H1 (cell line): ENCODE data around the gene ORC3. TPM values are rescaled to one million over a fixed set of nuclear protein-coding genes. Genes with fewer than 3 reads are reported as not detected.

Experiments used
- CTCF ChIA-PET: fragments of 300-600 bp; sonication (Branson Sonifier 250); formaldehyde crosslinking; loops from one replicate; lab custom pipeline; 2021; ENCODE audit not compliant: partially characterized antibody; lab: Charles Lee
- POLR2A ChIA-PET: fragments of 300-600 bp; sonication (Branson Sonifier 250); formaldehyde crosslinking; loops from one replicate; lab custom pipeline; 2021; ENCODE audit warnings: inconsistent platforms; ENCODE audit not compliant: partially characterized antibody; lab: Charles Lee
- DNase-seq, 2 experiments: peaks; one replicate each; pipeline versions ENCODE4 v3.0.0 to v3.0.0-alpha.2; 2010 to 2022; ENCODE audit warnings: low spot score in 2 of 2, low read depth in 1 of 2, mixed read lengths in 1 of 2
- FAIRE-seq: peaks from 2 replicates; lab custom pipeline; 2011; peaks lifted over from hg19 to GRCh38; lab: Jason Lieb, UNC
- H2AFZ ChIP-seq: 2 replicates; pipeline ENCODE4 v1.8.1; 2012; ENCODE audit warnings: low read length, inconsistent platforms
- H2AK5ac ChIP-seq: 2 replicates; pipeline ENCODE4 v1.6.1; 2013; ENCODE audit warnings: low read depth, low read length
- H2BK120ac ChIP-seq: replicated peaks from 2 replicates; pipeline ENCODE3; 2013; ENCODE audit warnings: low read depth, low read length, inconsistent platforms
- H2BK12ac ChIP-seq: 2 replicates; pipeline ENCODE4 v1.6.1; 2013; ENCODE audit warnings: low read depth, low read length
- H2BK15ac ChIP-seq: 2 replicates; pipeline ENCODE4 v1.6.1; 2013; ENCODE audit warnings: low read length
- H2BK20ac ChIP-seq: 2 replicates; pipeline ENCODE4 v1.6.1; 2013; ENCODE audit warnings: low read length
- H2BK5ac ChIP-seq: 2 replicates; pipeline ENCODE4 v1.6.1; 2013; ENCODE audit warnings: low read depth, low read length
- H3K14ac ChIP-seq: 2 replicates; pipeline ENCODE4 v1.6.1; 2013; ENCODE audit warnings: inconsistent platforms; ENCODE audit not compliant: insufficient read length
- H3K18ac ChIP-seq: 2 replicates; pipeline ENCODE4 v1.6.1; 2013; ENCODE audit warnings: low read length; ENCODE audit errors: extremely low read depth
- H3K23ac ChIP-seq: 2 replicates; pipeline ENCODE4 v1.6.1; 2013; ENCODE audit warnings: inconsistent platforms; ENCODE audit not compliant: insufficient read length
- H3K23me2 ChIP-seq: 2 replicates; pipeline ENCODE4 v1.6.1; 2013; ENCODE audit warnings: low read depth, low read length
- H3K27ac ChIP-seq: 2 replicates; pipeline ENCODE4 v1.6.1; 2011; ENCODE audit warnings: low read depth, low read length, inconsistent platforms
- H3K27me3 ChIP-seq, 4 experiments: replicated peaks in 1 of 4; 1 replicate in 1 of 4; 2 replicates in 3 of 4; pipeline versions ENCODE4 v1.6.1 to v1.8.1; 2011 to 2013; ENCODE audit warnings: low read length in 3 of 4, mild to moderate bottlenecking in 3 of 4, inconsistent platforms in 2 of 4, mixed read lengths in 2 of 4, moderate library complexity in 1 of 4; ENCODE audit not compliant: control insufficient read depth in 3 of 4, insufficient read depth in 3 of 4; ENCODE audit errors: extremely low read depth in 1 of 4
- H3K36me3 ChIP-seq, 4 experiments: 2 replicates each; pipeline versions ENCODE4 v1.6.1 to v1.8.1; 2011 to 2013; ENCODE audit warnings: mild to moderate bottlenecking in 4 of 4, low read length in 3 of 4, moderate library complexity in 2 of 4, control low read depth in 1 of 4, inconsistent platforms in 1 of 4; ENCODE audit not compliant: insufficient read depth in 4 of 4, control insufficient read depth in 2 of 4
- H3K4ac ChIP-seq: replicated peaks from 2 replicates; pipeline ENCODE3; 2013; ENCODE audit warnings: low read length, low read depth, mixed read lengths, inconsistent platforms; ENCODE audit not compliant: insufficient read length
- H3K4me1 ChIP-seq, 4 experiments: replicated peaks in 1 of 4; 1 replicate in 1 of 4; 2 replicates in 3 of 4; pipeline versions ENCODE4 v1.6.1 to v1.8.1; 2011 to 2013; ENCODE audit warnings: low read length in 3 of 4, inconsistent platforms in 2 of 4, mixed read lengths in 1 of 4; ENCODE audit not compliant: insufficient read depth in 4 of 4, control insufficient read depth in 3 of 4
- H3K4me2 ChIP-seq, 2 experiments: 2 replicates each; pipeline versions ENCODE4 v1.6.1 to v1.8.1; 2011 to 2013; ENCODE audit warnings: low read depth in 2 of 2, low read length in 2 of 2, control low read depth in 1 of 2, inconsistent platforms in 1 of 2, mild to moderate bottlenecking in 1 of 2; ENCODE audit not compliant: insufficient read depth in 1 of 2
- H3K4me3 ChIP-seq, 4 experiments: fragments of 200-600, 300-600 bp in 1 of 4; sonication (generic), shearing (Covaris generic), sonication (Bioruptor Twin) in 1 of 4; 2 replicates each; pipeline versions ENCODE4 v1.5.1 to v1.8.1; 2011 to 2016; ENCODE audit warnings: low read length in 4 of 4, low read depth in 3 of 4, control low read depth in 2 of 4, inconsistent platforms in 2 of 4, mild to moderate bottlenecking in 2 of 4, mixed read lengths in 1 of 4, moderate library complexity in 1 of 4; ENCODE audit not compliant: insufficient read depth in 2 of 4; ENCODE audit errors: extremely low read depth in 1 of 4
- H3K56ac ChIP-seq: replicated peaks from 2 replicates; pipeline ENCODE3; 2013; ENCODE audit warnings: low read depth, mild to moderate bottlenecking, mixed read lengths, low read length, inconsistent platforms; ENCODE audit not compliant: insufficient read length
- H3K79me1 ChIP-seq: 2 replicates; pipeline ENCODE4 v1.6.1; 2013; ENCODE audit warnings: low read depth, low read length, control low read depth
- H3K79me2 ChIP-seq, 2 experiments: 2 replicates each; pipeline versions ENCODE4 v1.6.1 to v1.8.1; 2012 to 2013; ENCODE audit warnings: low read length in 2 of 2, mild to moderate bottlenecking in 2 of 2, inconsistent platforms in 1 of 2; ENCODE audit not compliant: insufficient read depth in 2 of 2, control insufficient read depth in 1 of 2
- H3K9ac ChIP-seq, 4 experiments: replicated peaks in 1 of 4; 1 replicate in 1 of 4; 2 replicates in 3 of 4; pipeline versions ENCODE4 v1.6.1 to v1.8.1; 2011 to 2013; ENCODE audit warnings: low read depth in 3 of 4, low read length in 3 of 4, control low read depth in 2 of 4, mild to moderate bottlenecking in 2 of 4, moderate library complexity in 2 of 4, inconsistent platforms in 1 of 4; ENCODE audit errors: extremely low read depth in 1 of 4
- H3K9me3 ChIP-seq, 2 experiments: 2 replicates each; pipeline versions ENCODE4 v1.6.1 to v1.8.1; 2012 to 2013; ENCODE audit warnings: mild to moderate bottlenecking in 2 of 2, moderate library complexity in 2 of 2, control low read depth in 1 of 2, inconsistent platforms in 1 of 2, low read depth in 1 of 2, low read length in 1 of 2, mixed read lengths in 1 of 2; ENCODE audit not compliant: insufficient read depth in 2 of 2
- H4K20me1 ChIP-seq, 2 experiments: replicated peaks in 1 of 2; 2 replicates each; pipeline versions ENCODE3 to v1.8.1; 2011 to 2013; ENCODE audit warnings: inconsistent platforms in 2 of 2, low read length in 2 of 2, mild to moderate bottlenecking in 1 of 2; ENCODE audit not compliant: insufficient read depth in 2 of 2, control insufficient read depth in 1 of 2
- H4K5ac ChIP-seq: 2 replicates; pipeline ENCODE4 v1.6.1; 2013; ENCODE audit warnings: low read length, low read depth, mixed read lengths, inconsistent platforms; ENCODE audit not compliant: insufficient read length
- H4K8ac ChIP-seq: 2 replicates; pipeline ENCODE4 v1.8.0; 2013; ENCODE audit warnings: mild to moderate bottlenecking, moderate library complexity, low read length, inconsistent platforms; ENCODE audit not compliant: insufficient read depth; ENCODE audit errors: extremely low read depth
- H4K91ac ChIP-seq: replicated peaks from 2 replicates; pipeline ENCODE3; 2013; ENCODE audit warnings: low read length, mixed read lengths, inconsistent platforms; ENCODE audit not compliant: insufficient read length
- E2F6 ChIP-seq: IDR thresholded peaks from 2 replicates; pipeline ENCODE4 v1.6.1; 2012; ENCODE audit warnings: inconsistent platforms
- EGR1 ChIP-seq: IDR thresholded peaks from 2 replicates; pipeline ENCODE4 v1.6.1; 2011; ENCODE audit warnings: low read depth, low read length, borderline replicate concordance
- MAFK ChIP-seq: IDR thresholded peaks from 2 replicates; pipeline ENCODE4 v1.6.1; 2012; ENCODE audit warnings: low read depth, mild to moderate bottlenecking, improper control_type of control experiment, low read length
- PHF8 ChIP-seq: fragments of 200-600 bp; sonication (generic); conservative IDR thresholded peaks from 2 replicates; pipeline ENCODE4 v1.7.1; 2012; ENCODE audit warnings: low read depth, mild to moderate bottlenecking, inconsistent platforms, low read length, moderate library complexity
- POLR2A ChIP-seq, 2 experiments: IDR thresholded peaks; 1 replicate in 1 of 2; 2 replicates in 1 of 2; pipeline ENCODE4 v1.6.1; 2011; ENCODE audit warnings: low read depth in 2 of 2, low read length in 2 of 2, mild to moderate bottlenecking in 2 of 2; ENCODE audit errors: control extremely low read depth in 1 of 2
- RAD21 ChIP-seq, 2 experiments: IDR thresholded peaks in 1 of 2; conservative IDR thresholded peaks in 1 of 2; 2 replicates each; pipeline ENCODE4 v1.6.1; 2011; ENCODE audit warnings: low read depth in 2 of 2, low read length in 2 of 2, improper control_type of control experiment in 1 of 2, inconsistent platforms in 1 of 2, mild to moderate bottlenecking in 1 of 2, moderate library complexity in 1 of 2
- RFX5 ChIP-seq: IDR thresholded peaks from 2 replicates; pipeline ENCODE4 v1.6.1; 2011; ENCODE audit warnings: low read depth, low read length, improper control_type of control experiment, borderline replicate concordance
- TAF7 ChIP-seq: optimal IDR thresholded peaks from 2 replicates; pipeline ENCODE3; 2011; ENCODE audit warnings: low read depth, mild to moderate bottlenecking, inconsistent platforms, low read length, moderate library complexity, borderline replicate concordance
- USF2 ChIP-seq: IDR thresholded peaks from 2 replicates; pipeline ENCODE4 v1.6.1; 2011; ENCODE audit warnings: low read length, improper control_type of control experiment
- WGBS, 2 experiments: shearing (Covaris generic) in 1 of 2; methylation state at CpG; one replicate each; pipeline versions ENCODE4 v1.1.6 to v1.1.7; 2013 to 2015; ENCODE audit warnings: low lambda C conversion rate in 2 of 2, mixed read lengths in 2 of 2, inconsistent platforms in 1 of 2, low coverage in 1 of 2, missing lambda C conversion rate in 1 of 2; ENCODE audit not compliant: insufficient replicate concordance in 2 of 2, insufficient coverage in 1 of 2, insufficient read length in 1 of 2; ENCODE audit errors: extremely low coverage in 1 of 2, missing lambda C conversion rate in 1 of 2; 5-methylcytosine and 5-hydroxymethylcytosine counted together
- polyA plus RNA-seq, 7 experiments: library from polyadenylated mRNA; depleted of rRNA in 3 of 7; stranded (reverse) in 5 of 7; unstranded in 2 of 7; fragments of >200 nt in 5 of 7; fragments of 200-250 nt in 2 of 7; gene quantifications; 1 replicate in 5 of 7; 2 replicates in 1 of 7; 4 replicates in 1 of 7; pipeline versions ENCODE4 v1.2.1 to v1.2.3, GENCODE V29; 2011 to 2013; ENCODE audit warnings: missing spikeins in 2 of 7, mixed read lengths in 2 of 7
- total RNA-seq: library from RNA; stranded (reverse); fragmentation: NEBNext Ultra II Directional; extraction: Animal tissue kit (Norgen Biotek cat#: 25700); gene quantifications from 2 replicates; pipeline ENCODE4 v1.2.1, GENCODE V29; 2021

The ORC3 gene
- total and polyA plus RNA-seq, 2 of the 8 experiments (the other 6 are each of a cell fraction or from before 2014, with no cell fraction given), result 35.9 to 60.9 TPM

- Histone ChIP-seq H3K18ac (no peak overlapping the region), H2BK15ac (no peak overlapping the region), H3K4me2 (peak overlapping the region; percentile 63 to 91), H2BK12ac (no peak overlapping the region), H2BK5ac (no peak overlapping the region), H3K56ac (no peak overlapping the region), H2BK20ac (no peak overlapping the region), H3K23me2 (peaks cover 14% of the 10 kb centered on the region), H3K4me3 (peak overlapping the region; percentile 90 to 100 (median 98)), H3K79me2 (peaks cover 37 to 97% of the 10 kb centered on the region in 2 experiments), H3K14ac (no peak overlapping the region), H3K27ac (peak overlapping the region; percentile 94; the same call in 1 of the 2 replicates), H2AK5ac (no peak overlapping the region), H4K91ac (no peak overlapping the region), H3K9ac (peak overlapping the region; percentile 41 to 99 (median 98)), H4K5ac (no peak overlapping the region)
- WGBS, 2 experiments, result 59% methylated on average over 10 of the region's 10 CpGs; no CpG with 5 or more reads in 1 of the 2 experiments
- POLR2A ChIA-PET, result interaction anchor here (0.5 to 4.1 kb wide), 19 partner anchors 8 to 1540 kb away, joined by 3 to 30 read pairs (median 4); partner anchors contain the start of gene AKIRIN2
- no peak for DNase-seq
- no peak for TF ChIP-seq PHF8
- no peak for TF ChIP-seq EGR1
- TF ChIP-seq MAFK, result no peak
- TF ChIP-seq RFX5, result no peak
- no peak for TF ChIP-seq POLR2A (IDR thresholded peaks at IDR 0.05; ENCODE audit: control extremely low read depth in 1 of 2, low read depth in 2 of 2, low read length in 2 of 2)
- no peak for TF ChIP-seq USF2
- no peak for TF ChIP-seq E2F6
- TF ChIP-seq TAF7, result no peak
- no peak for TF ChIP-seq RAD21 (IDR thresholded peaks at IDR 0.05 in 1 of 2, conservative IDR thresholded peaks at IDR 0.05 in 1 of 2; ENCODE audit: low read depth in 2 of 2, low read length in 2 of 2)
- TF ChIP-seq, all 59 proteins: peak for 0
- Histone ChIP-seq H3K79me1 (no peaks in the 10 kb centered on the region; the same call in 1 of the 2 replicates), H3K9me3 (no peaks in the 10 kb centered on the region), H4K8ac (no peak overlapping the region), H3K4ac (no peak overlapping the region), H3K36me3 (peaks cover 0 to 16% (median 4%) of the 10 kb centered on the region in 4 experiments; a peak in 4 of 8 replicates), H3K4me1 (peaks cover 0 to 3% (median 1%) of the 10 kb centered on the region in 4 experiments; a peak in 2 of 7 replicates), H2AFZ (no peak overlapping the region), H4K20me1 (no peaks in the 10 kb centered on the region), H2BK120ac (no peak overlapping the region), H3K27me3 (no peaks in the 10 kb centered on the region), H3K23ac (no peak overlapping the region)
- no peak for FAIRE-seq
- CTCF ChIA-PET, result interaction anchor here (0.5 to 1.2 kb wide), 2 partner anchors 10 to 39 kb away, joined by 4 read pairs; no protein-coding TSS in a partner anchor
Observed at GRCh38 chr6:87588756-87589407, 1.1 kb upstream of the ORC3 start.
